ENCODE results near the gene FABP6.

DNA sequence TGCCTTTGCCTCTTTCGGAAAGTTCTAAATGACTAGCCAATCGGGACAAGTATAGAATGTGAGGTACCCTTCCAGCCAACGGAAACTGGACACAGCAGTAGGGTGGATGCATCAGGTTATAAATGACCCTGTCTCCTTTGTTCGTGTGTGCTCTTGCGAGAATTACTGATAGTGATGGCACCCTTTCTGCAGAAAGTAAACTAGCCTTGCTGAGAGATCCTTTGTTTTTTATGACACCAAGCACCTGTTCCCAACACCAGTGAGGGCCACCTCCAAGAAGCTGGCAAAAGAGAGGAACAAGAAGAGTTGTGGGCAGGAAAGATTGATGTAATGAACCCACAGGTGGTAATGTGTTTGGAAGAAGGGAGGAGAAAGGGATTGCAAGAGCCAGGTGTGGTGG lies 42.8 kb upstream of the FABP6 start:
- TF ChIP-seq, protein P1, sequence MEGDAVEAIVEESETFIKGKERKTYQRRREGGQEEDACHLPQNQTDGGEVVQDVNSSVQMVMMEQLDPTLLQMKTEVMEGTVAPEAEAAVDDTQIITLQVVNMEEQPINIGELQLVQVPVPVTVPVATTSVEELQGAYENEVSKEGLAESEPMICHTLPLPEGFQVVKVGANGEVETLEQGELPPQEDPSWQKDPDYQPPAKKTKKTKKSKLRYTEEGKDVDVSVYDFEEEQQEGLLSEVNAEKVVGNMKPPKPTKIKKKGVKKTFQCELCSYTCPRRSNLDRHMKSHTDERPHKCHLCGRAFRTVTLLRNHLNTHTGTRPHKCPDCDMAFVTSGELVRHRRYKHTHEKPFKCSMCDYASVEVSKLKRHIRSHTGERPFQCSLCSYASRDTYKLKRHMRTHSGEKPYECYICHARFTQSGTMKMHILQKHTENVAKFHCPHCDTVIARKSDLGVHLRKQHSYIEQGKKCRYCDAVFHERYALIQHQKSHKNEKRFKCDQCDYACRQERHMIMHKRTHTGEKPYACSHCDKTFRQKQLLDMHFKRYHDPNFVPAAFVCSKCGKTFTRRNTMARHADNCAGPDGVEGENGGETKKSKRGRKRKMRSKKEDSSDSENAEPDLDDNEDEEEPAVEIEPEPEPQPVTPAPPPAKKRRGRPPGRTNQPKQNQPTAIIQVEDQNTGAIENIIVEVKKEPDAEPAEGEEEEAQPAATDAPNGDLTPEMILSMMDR (IDR thresholded peaks at IDR 0.05) = no peak
- no peak for TF ChIP-seq ZFX (IDR thresholded peaks at IDR 0.05; ENCODE audit: borderline replicate concordance)
